ENCODE measurements around the gene INTS6. TPM values are rescaled to one million over a fixed set of nuclear protein-coding genes. Genes with fewer than 3 reads are reported as not detected.

The INTS6 gene
- total RNA-seq, 4 donors from 2014 or later, result 30.8 to 60.1 (median 45.5) TPM

GRCh38 chr13:51499841-51500240 lies 47.0 kb upstream of the INTS6 start:
- Histone ChIP-seq H3K4me3 (no peak overlapping the region), H3K27me3 (no peaks in the 10 kb centered on the region), H3K9me3 (no peaks in the 10 kb centered on the region), H3K27ac (no peak overlapping the region), H3K4me1 (no peaks in the 10 kb centered on the region), H3K36me3 (no peaks in the 10 kb centered on the region)
- 92 to 96% methylated on average over 4 of the region's 4 CpGs for WGBS, 2 donors
- no peak for TF ChIP-seq EP300 (IDR thresholded peaks at IDR 0.05)
- no peak for TF ChIP-seq CTCF (IDR thresholded peaks at IDR 0.05)
- DNase-seq (ENCODE audit: low spot score in 2 of 2), result no peak

- TF ChIP-seq CTCF (IDR thresholded peaks at IDR 0.05) (no peak), EP300 (IDR thresholded peaks at IDR 0.05) (no peak), POLR2A (IDR thresholded peaks at IDR 0.05) (no peak)
- WGBS, 2 donors, result 59 to 77% methylated on average over 1 of the region's 1 CpG
- no peak for DNase-seq (ENCODE audit: low spot score in 2 of 2)
- no peaks in the 10 kb centered on the region for H3K9me3 ChIP-seq
- no peak overlapping the region for H3K4me3 ChIP-seq
- H3K27me3 ChIP-seq, result no peaks in the 10 kb centered on the region
- H3K4me1 ChIP-seq, result no peaks in the 10 kb centered on the region
- no peak overlapping the region for H3K27ac ChIP-seq
- H3K36me3 ChIP-seq, result no peaks in the 10 kb centered on the region
Observed at GRCh38 chr13:51495316-51495715, 42.5 kb upstream of the INTS6 start.

- DNase-seq (ENCODE audit: low spot score in 2 of 2), result no peak
- H3K4me3 ChIP-seq, result no peak overlapping the region
- H3K9me3 ChIP-seq, result no peaks in the 10 kb centered on the region
- no peaks in the 10 kb centered on the region for H3K27me3 ChIP-seq
- H3K27ac ChIP-seq, result no peak overlapping the region
- no peaks in the 10 kb centered on the region for H3K36me3 ChIP-seq
- TF ChIP-seq EP300 (IDR thresholded peaks at IDR 0.05), result no peak
- no peak for TF ChIP-seq POLR2A (IDR thresholded peaks at IDR 0.05)
- no peak for TF ChIP-seq CTCF (IDR thresholded peaks at IDR 0.05)
- no peaks in the 10 kb centered on the region for H3K4me1 ChIP-seq
Observed at GRCh38 chr13:51494156-51494555, 41.3 kb upstream of the INTS6 start.

- no peak for DNase-seq (ENCODE audit: low spot score in 2 of 2)
- Histone ChIP-seq H3K27me3 (no peaks in the 10 kb centered on the region), H3K36me3 (no peaks in the 10 kb centered on the region), H3K4me3 (no peak overlapping the region), H3K4me1 (no peaks in the 10 kb centered on the region), H3K9me3 (peaks cover 0 to 4% (median 0%) of the 10 kb centered on the region in 4 donors), H3K27ac (no peak overlapping the region)
- WGBS, 2 donors, result 84 to 89% methylated on average over 2 of the region's 2 CpGs
- TF ChIP-seq EP300 (IDR thresholded peaks at IDR 0.05), result no peak
- TF ChIP-seq CTCF (IDR thresholded peaks at IDR 0.05), result no peak
- TF ChIP-seq POLR2A (IDR thresholded peaks at IDR 0.05), result no peak
Observed at GRCh38 chr13:51488212-51488611, 35.4 kb upstream of the INTS6 start.

GRCh38 chr13:51481656-51482055 lies 28.8 kb upstream of the INTS6 start:
- no peak for TF ChIP-seq CTCF (IDR thresholded peaks at IDR 0.05)
- no peak for TF ChIP-seq POLR2A (IDR thresholded peaks at IDR 0.05)
- no peak for TF ChIP-seq EP300 (IDR thresholded peaks at IDR 0.05)
- H3K27ac ChIP-seq, result no peak overlapping the region
- no peaks in the 10 kb centered on the region for H3K36me3 ChIP-seq
- DNase-seq (ENCODE audit: low spot score in 2 of 2), result no peak
- no peaks in the 10 kb centered on the region for H3K4me1 ChIP-seq
- H3K4me3 ChIP-seq, result no peak overlapping the region
- H3K9me3 ChIP-seq, result peaks cover 0 to 7% (median 0%) of the 10 kb centered on the region in 4 donors
- WGBS, 2 donors, result 84 to 89% methylated on average over 1 of the region's 1 CpG
- no peaks in the 10 kb centered on the region for H3K27me3 ChIP-seq
